Tibial nerve (tissue), 4 donors: ENCODE measurements around the gene UBALD1. TPM values are rescaled to one million over a fixed set of nuclear protein-coding genes. Genes with fewer than 3 reads are reported as not detected.

Experiments
- DNase-seq, 2 donors: peaks; one replicate each; pipeline ENCODE4 v3.0.0-alpha.2; 2019; ENCODE audit warnings: low spot score in 2 of 2
- H3K27ac ChIP-seq, 4 donors: fragments of 200-600 bp; sonication (generic) in 3 of 4; one replicate each; pipeline ENCODE4 v1.5.1; 2017 to 2019; ENCODE audit warnings: mild to moderate bottlenecking in 1 of 4
- H3K27me3 ChIP-seq, 2 donors: fragments of 200-600 bp; sonication (generic) in 1 of 2; one replicate each; pipeline versions ENCODE4 v1.5.1 to v1.6.0; 2017 to 2019
- H3K36me3 ChIP-seq, 3 donors: fragments of 200-600 bp; sonication (generic); one replicate each; pipeline ENCODE4 v1.5.1; 2018 to 2019
- H3K4me1 ChIP-seq, 4 donors: fragments of 200-600 bp; sonication (generic) in 3 of 4; one replicate each; pipeline ENCODE4 v1.5.1; 2017 to 2019
- H3K4me3 ChIP-seq, 4 donors: fragments of 200-600 bp; sonication (generic) in 3 of 4; one replicate each; pipeline ENCODE4 v1.5.1; 2017 to 2019; ENCODE audit warnings: mild to moderate bottlenecking in 1 of 4, moderate library complexity in 1 of 4
- H3K9me3 ChIP-seq, 4 donors: fragments of 200-600 bp; sonication (generic) in 3 of 4; one replicate each; pipeline ENCODE4 v1.5.1; 2017 to 2019
- EP300 ChIP-seq, 2 donors: sonication (generic); formaldehyde crosslinking; IDR thresholded peaks; one replicate each; pipeline ENCODE4 v1.6.1; 2017; ENCODE audit warnings: antibody characterized with exemption in 2 of 2, mild to moderate bottlenecking in 1 of 2
- POLR2A ChIP-seq, 2 donors: fragments of 450-650 bp; IDR thresholded peaks; one replicate each; pipeline ENCODE4 v1.6.1; 2017; ENCODE audit warnings: antibody characterized with exemption in 2 of 2, mild to moderate bottlenecking in 2 of 2, moderate library complexity in 2 of 2
- WGBS, 2 donors: methylation state at CpG; one replicate each; pipeline ENCODE4 v1.1.5; 2018; 5-methylcytosine and 5-hydroxymethylcytosine counted together
- total RNA-seq, 4 donors: library from RNA; depleted of rRNA; stranded (reverse); fragments of >200 nt; gene quantifications; one replicate each; pipeline ENCODE4 v1.1.0, GENCODE V29; 2016
- TF ChIP-seq, protein P1 (sequence below), 5 experiments: fragments of 200-600 bp in 3 of 5; fragments of 450-650 bp in 2 of 5; sonication (generic) in 3 of 5; IDR thresholded peaks; one replicate each; pipeline ENCODE4 v1.5.1; 2016 to 2019; ENCODE audit warnings: antibody characterized with exemption in 5 of 5, mild to moderate bottlenecking in 3 of 5, moderate library complexity in 2 of 5

The UBALD1 gene
- total RNA-seq, 4 donors from 2014 or later = 6.5 to 22.8 (median 9.8) TPM

DNA sequence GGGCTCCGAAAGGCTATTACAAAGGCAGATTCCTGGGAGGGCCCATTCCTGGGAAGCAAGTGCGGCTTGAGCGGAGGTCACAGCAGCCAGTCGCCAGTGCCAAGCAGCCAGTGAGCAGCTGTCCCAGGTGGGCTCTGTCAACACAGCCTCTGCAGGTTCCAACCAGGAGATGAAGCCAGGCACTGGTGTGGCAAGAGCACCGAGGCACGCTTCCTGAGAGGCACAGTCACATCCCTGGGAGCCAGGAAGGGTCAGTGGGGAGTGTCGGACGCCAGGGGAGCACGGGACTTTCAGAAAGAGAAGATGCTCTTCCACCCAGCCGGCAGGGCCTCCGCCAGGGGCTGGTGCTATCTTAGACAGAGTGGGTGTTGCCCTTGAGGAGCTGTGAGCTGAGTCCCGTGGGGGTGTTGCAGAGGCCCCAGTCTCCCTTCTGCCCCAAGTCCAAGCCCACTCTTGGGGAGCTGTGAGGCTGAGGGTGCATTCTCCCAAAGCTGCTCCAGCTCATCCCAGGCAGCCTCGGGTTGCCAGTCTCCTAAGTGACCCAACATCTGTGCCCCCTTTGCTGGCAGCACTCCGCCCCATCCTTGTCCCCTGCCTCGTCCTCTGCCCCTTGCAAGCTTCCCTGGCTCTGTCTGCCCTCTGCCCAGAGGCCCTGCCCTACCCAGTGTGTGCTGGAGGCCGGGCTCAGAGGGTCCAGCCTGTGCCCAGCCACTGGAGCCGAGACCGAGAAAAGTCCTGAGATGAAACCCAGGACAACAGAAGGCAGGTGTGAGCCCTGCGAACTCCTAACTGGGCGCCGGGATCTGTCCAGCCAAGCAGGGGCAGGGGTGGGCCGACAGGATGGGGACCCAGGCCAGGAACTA, 6.6 kb downstream of the UBALD1 start:
- Histone ChIP-seq H3K27ac (no peak overlapping the region), H3K4me3 (no peak overlapping the region), H3K4me1 (peaks cover 0 to 29% (median 7%) of the 10 kb centered on the region in 4 donors), H3K27me3 (no peaks in the 10 kb centered on the region), H3K36me3 (peaks cover 0 to 40% (median 4%) of the 10 kb centered on the region in 3 donors), H3K9me3 (no peaks in the 10 kb centered on the region)
- TF ChIP-seq, protein P1, sequence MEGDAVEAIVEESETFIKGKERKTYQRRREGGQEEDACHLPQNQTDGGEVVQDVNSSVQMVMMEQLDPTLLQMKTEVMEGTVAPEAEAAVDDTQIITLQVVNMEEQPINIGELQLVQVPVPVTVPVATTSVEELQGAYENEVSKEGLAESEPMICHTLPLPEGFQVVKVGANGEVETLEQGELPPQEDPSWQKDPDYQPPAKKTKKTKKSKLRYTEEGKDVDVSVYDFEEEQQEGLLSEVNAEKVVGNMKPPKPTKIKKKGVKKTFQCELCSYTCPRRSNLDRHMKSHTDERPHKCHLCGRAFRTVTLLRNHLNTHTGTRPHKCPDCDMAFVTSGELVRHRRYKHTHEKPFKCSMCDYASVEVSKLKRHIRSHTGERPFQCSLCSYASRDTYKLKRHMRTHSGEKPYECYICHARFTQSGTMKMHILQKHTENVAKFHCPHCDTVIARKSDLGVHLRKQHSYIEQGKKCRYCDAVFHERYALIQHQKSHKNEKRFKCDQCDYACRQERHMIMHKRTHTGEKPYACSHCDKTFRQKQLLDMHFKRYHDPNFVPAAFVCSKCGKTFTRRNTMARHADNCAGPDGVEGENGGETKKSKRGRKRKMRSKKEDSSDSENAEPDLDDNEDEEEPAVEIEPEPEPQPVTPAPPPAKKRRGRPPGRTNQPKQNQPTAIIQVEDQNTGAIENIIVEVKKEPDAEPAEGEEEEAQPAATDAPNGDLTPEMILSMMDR (IDR thresholded peaks at IDR 0.05) = no peak
- TF ChIP-seq EP300 (IDR thresholded peaks at IDR 0.05) (no peak), POLR2A (IDR thresholded peaks at IDR 0.05) (no peak)
- DNase-seq = no peak
- WGBS, 2 donors = 90 to 93% methylated on average over 21 to 22 of the region's 22 CpGs

DNA sequence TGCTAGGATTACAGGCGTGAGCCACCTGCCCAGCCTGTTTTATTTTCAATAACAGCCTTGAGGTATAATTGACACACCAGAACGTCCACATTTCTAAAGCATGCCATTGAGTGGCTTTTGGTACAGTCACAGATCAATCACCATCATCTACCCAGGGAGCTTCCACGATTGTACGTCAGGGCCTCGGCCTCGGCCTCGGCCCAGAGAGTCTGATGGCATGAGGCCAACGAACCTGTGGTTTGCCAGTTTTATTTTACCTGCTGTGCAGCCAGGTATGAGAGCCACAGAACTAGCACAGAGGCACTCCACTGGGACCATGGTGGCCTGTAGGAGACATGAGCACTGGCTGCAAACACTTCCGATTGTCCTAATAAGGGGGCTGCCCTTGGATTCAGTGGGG, 8.3 kb downstream of the UBALD1 start:
- Histone ChIP-seq H3K4me3 (no peak overlapping the region), H3K4me1 (peaks cover 0 to 23% (median 0%) of the 10 kb centered on the region in 4 donors), H3K36me3 (peaks cover 0 to 40% (median 4%) of the 10 kb centered on the region in 3 donors), H3K27me3 (no peaks in the 10 kb centered on the region), H3K27ac (no peak overlapping the region), H3K9me3 (no peaks in the 10 kb centered on the region)
- TF ChIP-seq, protein P1 (IDR thresholded peaks at IDR 0.05) = no peak
- no peak for TF ChIP-seq EP300 (IDR thresholded peaks at IDR 0.05)
- TF ChIP-seq POLR2A (IDR thresholded peaks at IDR 0.05) = no peak
- DNase-seq = no peak
- 87 to 88% methylated on average over 9 of the region's 9 CpGs for WGBS, 2 donors

DNA sequence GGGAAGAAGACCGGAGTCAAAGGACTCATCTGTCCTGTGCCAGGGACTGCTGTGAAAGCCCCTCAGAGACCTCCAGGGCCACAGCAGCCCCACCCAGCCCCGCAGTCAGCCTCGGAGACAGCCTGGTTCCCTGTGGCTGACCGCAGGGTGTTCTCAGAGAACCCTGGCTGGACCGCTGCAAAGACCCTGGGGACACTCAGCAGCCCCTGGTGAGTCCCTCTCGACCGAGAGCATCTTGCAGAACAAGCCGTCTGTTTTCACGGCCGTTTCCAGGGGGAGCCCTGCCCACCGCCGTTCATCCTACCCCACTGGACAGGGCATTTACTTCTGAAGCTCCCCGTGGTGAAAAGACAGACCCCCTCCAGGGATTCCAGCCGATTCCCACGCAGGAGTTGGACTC, 10.3 kb downstream of the UBALD1 start:
- Histone ChIP-seq H3K4me1 (peaks cover 0 to 18% (median 0%) of the 10 kb centered on the region in 4 donors), H3K9me3 (no peaks in the 10 kb centered on the region), H3K27me3 (no peaks in the 10 kb centered on the region), H3K27ac (no peak overlapping the region), H3K4me3 (no peak overlapping the region), H3K36me3 (peaks cover 0 to 30% (median 4%) of the 10 kb centered on the region in 3 donors)
- no peak for DNase-seq
- 40 to 64% methylated on average over 9 to 12 of the region's 15 CpGs for WGBS, 2 donors
- TF ChIP-seq POLR2A (IDR thresholded peaks at IDR 0.05) = no peak
- TF ChIP-seq, protein P1 (IDR thresholded peaks at IDR 0.05) = no peak
- no peak for TF ChIP-seq EP300 (IDR thresholded peaks at IDR 0.05)

DNA sequence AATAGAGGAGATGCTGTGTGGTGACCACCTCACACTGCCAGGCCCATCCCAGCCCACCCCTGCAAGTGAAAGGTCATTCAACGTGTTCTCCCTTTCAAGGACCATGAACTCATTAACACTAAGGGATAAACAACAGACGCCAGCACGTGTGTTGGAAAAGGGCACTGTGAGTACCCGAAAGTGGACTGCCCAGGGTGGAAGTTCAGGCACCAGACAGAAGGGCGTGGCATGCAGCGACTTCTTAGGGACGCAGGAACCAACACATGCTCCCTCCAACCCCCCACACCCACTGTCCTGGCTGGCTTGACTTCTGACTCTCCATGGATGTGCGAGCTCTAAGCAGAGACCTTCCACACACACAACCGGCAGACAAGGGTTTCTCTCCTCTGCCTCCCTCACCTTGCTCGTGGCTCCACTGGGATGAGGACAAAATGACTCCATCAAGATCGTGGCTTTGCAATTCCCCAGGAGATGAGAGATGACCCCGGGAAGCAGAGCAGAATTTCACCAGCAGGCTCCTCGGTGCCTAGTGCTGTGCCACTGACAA, 11.0 kb downstream of the UBALD1 start:
- H3K4me3 ChIP-seq = no peak overlapping the region
- H3K36me3 ChIP-seq = peaks cover 0 to 23% (median 4%) of the 10 kb centered on the region in 3 donors
- no peak for DNase-seq
- no peak overlapping the region for H3K27ac ChIP-seq
- H3K4me1 ChIP-seq = peaks cover 0 to 18% (median 0%) of the 10 kb centered on the region in 4 donors
- TF ChIP-seq EP300 (IDR thresholded peaks at IDR 0.05) = no peak
- TF ChIP-seq, protein P1 (IDR thresholded peaks at IDR 0.05) = no peak
- no peak for TF ChIP-seq POLR2A (IDR thresholded peaks at IDR 0.05)
- 66 to 77% methylated on average over 13 of the region's 13 CpGs for WGBS, 2 donors
- H3K9me3 ChIP-seq = no peaks in the 10 kb centered on the region
- H3K27me3 ChIP-seq = no peaks in the 10 kb centered on the region

DNA sequence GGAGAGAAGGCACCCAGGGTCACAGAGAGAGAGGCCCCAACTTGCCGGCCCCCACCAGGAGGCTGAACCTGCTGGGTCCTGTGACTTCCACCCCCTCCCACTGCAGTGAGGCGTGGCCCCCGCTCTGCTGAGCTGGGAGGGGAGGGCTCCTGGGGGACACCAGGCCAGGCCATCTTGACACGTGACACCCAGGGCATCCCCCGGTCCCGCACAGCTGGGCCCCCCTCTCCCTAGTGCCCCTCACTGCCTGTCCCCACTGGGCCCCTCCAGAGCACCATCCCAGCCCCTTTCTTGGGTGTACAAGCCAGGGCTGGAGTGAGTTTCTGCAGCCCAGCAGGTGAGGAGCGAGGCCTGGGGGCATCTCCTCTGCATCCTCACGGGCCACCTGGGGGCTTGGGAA, 12.4 kb downstream of the UBALD1 start:
- peaks cover 0 to 18% (median 0%) of the 10 kb centered on the region in 4 donors for H3K4me1 ChIP-seq
- no peak overlapping the region for H3K4me3 ChIP-seq
- no peaks in the 10 kb centered on the region for H3K9me3 ChIP-seq
- 51 to 54% methylated on average over 7 to 8 of the region's 8 CpGs for WGBS, 2 donors
- TF ChIP-seq, protein P1 (IDR thresholded peaks at IDR 0.05) = no peak
- TF ChIP-seq EP300 (IDR thresholded peaks at IDR 0.05) (no peak), POLR2A (IDR thresholded peaks at IDR 0.05) (no peak)
- H3K36me3 ChIP-seq = peaks cover 0 to 9% (median 0%) of the 10 kb centered on the region in 3 donors
- H3K27ac ChIP-seq = no peak overlapping the region
- no peak for DNase-seq
- H3K27me3 ChIP-seq = no peaks in the 10 kb centered on the region
